ENCODE measurements around the gene MYO9B.
"Not testable (repeated sequence)": the region's sequence is repeated elsewhere in the genome, so short reads cannot be mapped to it uniquely, and the experiment has no call there.

MYO9B gene

DNA sequence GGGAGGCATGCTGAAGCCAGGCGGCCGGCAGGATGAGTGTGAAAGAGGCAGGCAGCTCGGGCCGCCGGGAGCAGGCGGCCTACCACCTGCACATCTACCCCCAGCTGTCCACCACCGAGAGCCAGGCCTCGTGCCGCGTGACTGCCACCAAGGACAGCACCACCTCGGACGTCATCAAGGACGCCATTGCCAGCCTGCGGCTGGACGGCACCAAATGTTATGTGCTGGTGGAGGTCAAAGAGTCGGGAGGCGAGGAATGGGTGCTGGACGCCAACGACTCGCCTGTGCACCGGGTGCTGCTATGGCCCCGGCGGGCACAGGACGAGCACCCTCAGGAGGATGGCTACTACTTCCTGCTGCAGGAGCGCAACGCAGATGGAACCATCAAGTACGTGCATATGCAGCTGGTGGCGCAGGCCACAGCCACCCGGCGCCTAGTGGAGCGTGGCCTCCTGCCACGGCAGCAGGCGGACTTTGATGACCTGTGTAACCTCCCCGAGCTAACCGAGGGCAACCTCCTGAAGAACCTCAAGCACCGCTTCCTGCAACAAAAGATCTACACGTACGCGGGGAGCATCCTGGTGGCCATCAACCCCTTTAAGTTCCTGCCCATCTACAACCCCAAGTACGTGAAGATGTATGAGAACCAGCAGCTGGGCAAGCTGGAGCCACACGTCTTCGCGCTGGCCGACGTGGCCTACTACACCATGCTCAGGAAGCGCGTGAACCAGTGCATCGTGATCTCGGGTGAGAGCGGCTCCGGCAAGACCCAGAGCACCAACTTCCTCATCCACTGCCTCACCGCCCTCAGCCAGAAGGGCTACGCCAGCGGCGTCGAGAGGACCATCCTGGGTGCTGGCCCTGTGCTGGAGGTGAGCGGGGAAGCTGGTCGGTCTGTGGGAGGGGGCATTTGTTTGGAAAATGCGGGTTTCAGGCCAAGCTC lies 26.4 kb downstream of the MYO9B start:
- Histone ChIP-seq H3K4me3 (ENCODE audit: low read length) (no peak overlapping the region), H2AFZ (ENCODE audit: low read depth, low read length) (no peak overlapping the region), H3K27ac (ENCODE audit: low read length) (no peak overlapping the region), H4K20me1 (ENCODE audit: insufficient read depth, low read length) (peaks cover 34% of the 10 kb centered on the region), H3K79me2 (ENCODE audit: low read length) (peaks cover 93% of the 10 kb centered on the region), H3K9ac (ENCODE audit: low read length) (no peak overlapping the region), H3K4me1 (ENCODE audit: low read length) (peaks cover 40% of the 10 kb centered on the region), H3K4me2 (ENCODE audit: low read length) (no peak overlapping the region), H3K9me3 (ENCODE audit: insufficient read depth, low read length) (peaks cover 5% of the 10 kb centered on the region; the same call in 1 of the 2 replicates), H3K27me3 (ENCODE audit: low read depth, low read length) (no peaks in the 10 kb centered on the region), H3K36me3 (replicated peaks; ENCODE audit: low read depth, low read length) (peaks cover 40% of the 10 kb centered on the region)
- TF ChIP-seq EZH2phosphoT487 (IDR thresholded peaks at IDR 0.05; ENCODE audit: low read depth): no peak
- TF ChIP-seq, protein P1, sequence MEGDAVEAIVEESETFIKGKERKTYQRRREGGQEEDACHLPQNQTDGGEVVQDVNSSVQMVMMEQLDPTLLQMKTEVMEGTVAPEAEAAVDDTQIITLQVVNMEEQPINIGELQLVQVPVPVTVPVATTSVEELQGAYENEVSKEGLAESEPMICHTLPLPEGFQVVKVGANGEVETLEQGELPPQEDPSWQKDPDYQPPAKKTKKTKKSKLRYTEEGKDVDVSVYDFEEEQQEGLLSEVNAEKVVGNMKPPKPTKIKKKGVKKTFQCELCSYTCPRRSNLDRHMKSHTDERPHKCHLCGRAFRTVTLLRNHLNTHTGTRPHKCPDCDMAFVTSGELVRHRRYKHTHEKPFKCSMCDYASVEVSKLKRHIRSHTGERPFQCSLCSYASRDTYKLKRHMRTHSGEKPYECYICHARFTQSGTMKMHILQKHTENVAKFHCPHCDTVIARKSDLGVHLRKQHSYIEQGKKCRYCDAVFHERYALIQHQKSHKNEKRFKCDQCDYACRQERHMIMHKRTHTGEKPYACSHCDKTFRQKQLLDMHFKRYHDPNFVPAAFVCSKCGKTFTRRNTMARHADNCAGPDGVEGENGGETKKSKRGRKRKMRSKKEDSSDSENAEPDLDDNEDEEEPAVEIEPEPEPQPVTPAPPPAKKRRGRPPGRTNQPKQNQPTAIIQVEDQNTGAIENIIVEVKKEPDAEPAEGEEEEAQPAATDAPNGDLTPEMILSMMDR (IDR thresholded peaks at IDR 0.05; ENCODE audit: low read depth, low read length): no peak

DNA sequence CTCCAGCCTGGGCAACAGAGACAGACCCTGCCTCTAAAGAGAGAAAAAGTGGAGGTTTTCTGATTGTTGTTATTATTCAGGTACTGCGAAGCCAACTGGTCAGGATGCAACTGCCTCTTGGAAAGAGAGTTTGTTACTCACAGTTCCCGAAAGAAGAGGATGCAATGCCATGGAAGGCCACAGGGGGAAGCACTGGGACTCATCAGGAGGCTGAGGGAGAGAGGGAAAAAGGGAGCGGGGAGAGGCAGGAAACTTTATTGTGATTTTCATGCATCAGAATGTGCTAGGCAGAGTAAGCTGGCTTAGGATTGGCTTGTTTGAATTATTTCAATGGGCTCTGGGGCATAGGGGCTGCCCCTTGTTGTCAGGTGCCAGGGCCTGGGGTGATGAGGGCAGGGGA lies 27.6 kb downstream of the MYO9B start:
- H3K36me3 ChIP-seq (replicated peaks; ENCODE audit: low read depth, low read length): peaks cover 43% of the 10 kb centered on the region

DNA sequence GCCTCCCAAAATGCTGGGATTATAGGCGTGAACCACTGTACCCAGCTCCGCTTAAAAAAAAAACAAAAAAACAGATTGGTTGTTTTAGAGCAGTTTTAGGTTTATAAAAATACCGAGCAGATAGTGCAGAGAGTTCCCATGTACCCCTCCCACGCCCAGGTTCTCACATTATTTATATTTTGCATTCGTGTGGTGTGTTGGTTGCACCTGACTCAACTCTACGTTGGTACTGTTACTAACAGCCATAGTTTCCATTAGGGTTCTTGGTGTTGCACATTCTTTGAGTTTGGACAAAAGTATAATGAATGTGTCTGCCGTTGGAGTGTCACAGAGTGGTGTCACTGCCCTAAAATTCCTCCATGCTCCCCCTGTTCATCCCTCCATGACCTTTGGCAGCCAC lies 29.1 kb downstream of the MYO9B start:
- Histone ChIP-seq H3K4me3 (ENCODE audit: low read length) (peak overlapping the region; percentile 59; the same call in 1 of the 2 replicates), H4K20me1 (ENCODE audit: insufficient read depth, low read length) (peaks cover 21% of the 10 kb centered on the region), H3K27ac (ENCODE audit: low read length) (peak overlapping the region; percentile 79), H3K79me2 (ENCODE audit: low read length) (peaks cover 86% of the 10 kb centered on the region), H3K4me1 (ENCODE audit: low read length) (peaks cover 65% of the 10 kb centered on the region), H3K27me3 (ENCODE audit: low read depth, low read length) (no peaks in the 10 kb centered on the region), H3K9ac (ENCODE audit: low read length) (peak overlapping the region; percentile 55), H2AFZ (ENCODE audit: low read depth, low read length) (no peak overlapping the region), H3K4me2 (ENCODE audit: low read length) (peak overlapping the region; percentile 79), H3K9me3 (ENCODE audit: insufficient read depth, low read length) (peaks cover 5% of the 10 kb centered on the region; the same call in 1 of the 2 replicates), H3K36me3 (replicated peaks; ENCODE audit: low read depth, low read length) (peaks cover 44% of the 10 kb centered on the region)
- TF ChIP-seq, protein P1 (IDR thresholded peaks at IDR 0.05; ENCODE audit: low read depth, low read length): no peak
- TF ChIP-seq EZH2phosphoT487 (IDR thresholded peaks at IDR 0.05; ENCODE audit: low read depth): no peak

More for the DNA sequence above, 27.6 kb downstream of the MYO9B start:
- H2AFZ ChIP-seq (ENCODE audit: low read depth, low read length): no peak overlapping the region
- peaks cover 53% of the 10 kb centered on the region for H3K4me1 ChIP-seq (ENCODE audit: low read length)
- H3K79me2 ChIP-seq (ENCODE audit: low read length): peaks cover 94% of the 10 kb centered on the region
- peaks cover 5% of the 10 kb centered on the region; the same call in 1 of the 2 replicates for H3K9me3 ChIP-seq (ENCODE audit: insufficient read depth, low read length)
- no peaks in the 10 kb centered on the region for H3K27me3 ChIP-seq (ENCODE audit: low read depth, low read length)
- H4K20me1 ChIP-seq (ENCODE audit: insufficient read depth, low read length): peaks cover 25% of the 10 kb centered on the region
- no peak overlapping the region for H3K27ac ChIP-seq (ENCODE audit: low read length)
- H3K9ac ChIP-seq (ENCODE audit: low read length): no peak overlapping the region
- TF ChIP-seq, protein P1 (IDR thresholded peaks at IDR 0.05; ENCODE audit: low read depth, low read length): peak; percentile 49
- TF ChIP-seq EZH2phosphoT487 (IDR thresholded peaks at IDR 0.05; ENCODE audit: low read depth): no peak
- no peak overlapping the region for H3K4me3 ChIP-seq (ENCODE audit: low read length)
- peak overlapping the region; percentile 13; the same call in 1 of the 2 replicates for H3K4me2 ChIP-seq (ENCODE audit: low read length)

DNA sequence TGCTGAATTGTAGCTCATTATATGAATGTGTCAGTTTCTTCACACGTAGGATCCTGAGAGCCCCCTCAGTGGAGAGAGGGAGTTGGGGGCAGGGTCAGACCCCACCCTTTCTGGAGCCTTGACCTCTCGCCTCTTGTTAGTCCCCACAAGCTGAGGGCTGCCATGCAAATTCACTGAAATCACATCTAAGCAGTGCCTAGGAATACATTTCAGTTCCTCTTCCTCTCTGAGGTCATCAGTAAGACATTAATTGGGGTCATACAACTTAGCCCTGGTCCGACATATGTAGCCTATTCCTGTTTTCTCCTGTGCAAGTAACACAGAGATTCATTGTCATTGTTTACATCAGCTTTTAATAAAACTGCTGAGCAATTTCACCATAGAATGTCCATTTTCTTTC lies 30.0 kb downstream of the MYO9B start:
- Histone ChIP-seq H4K20me1 (ENCODE audit: insufficient read depth, low read length) (peaks cover 19% of the 10 kb centered on the region), H3K27ac (ENCODE audit: low read length) (peak overlapping the region; percentile 79), H3K79me2 (ENCODE audit: low read length) (peaks cover 82% of the 10 kb centered on the region), H3K4me3 (ENCODE audit: low read length) (peak overlapping the region; percentile 59), H3K4me1 (ENCODE audit: low read length) (peaks cover 74% of the 10 kb centered on the region), H3K36me3 (replicated peaks; ENCODE audit: low read depth, low read length) (peaks cover 43% of the 10 kb centered on the region), H3K4me2 (ENCODE audit: low read length) (peak overlapping the region; percentile 79), H3K27me3 (ENCODE audit: low read depth, low read length) (no peaks in the 10 kb centered on the region), H3K9me3 (ENCODE audit: insufficient read depth, low read length) (peaks cover 5% of the 10 kb centered on the region; the same call in 1 of the 2 replicates), H3K9ac (ENCODE audit: low read length) (peak overlapping the region; percentile 55), H2AFZ (ENCODE audit: low read depth, low read length) (no peak overlapping the region)
- TF ChIP-seq, protein P1 (IDR thresholded peaks at IDR 0.05; ENCODE audit: low read depth, low read length): no peak
- TF ChIP-seq EZH2phosphoT487 (IDR thresholded peaks at IDR 0.05; ENCODE audit: low read depth): no peak

DNA sequence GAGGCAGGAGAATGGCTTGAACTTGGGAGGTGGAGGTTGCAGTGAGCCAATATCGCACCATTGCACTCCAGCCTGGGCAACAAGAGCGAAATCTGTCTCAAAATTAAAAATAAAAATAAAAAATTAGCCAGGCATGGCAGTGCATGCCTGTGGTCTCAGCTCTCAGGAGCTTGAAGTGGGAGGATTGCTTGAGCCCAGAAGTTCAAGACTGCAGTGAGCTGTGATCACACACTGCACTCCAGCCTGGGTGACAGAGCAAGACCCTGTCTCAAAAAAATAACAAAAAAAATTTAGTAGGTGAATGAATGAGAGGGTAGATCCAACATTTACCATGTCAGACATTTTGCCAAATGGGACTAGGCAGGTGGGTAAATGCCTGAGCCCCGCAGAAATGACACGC lies 31.4 kb downstream of the MYO9B start:
- H3K9me3 ChIP-seq (ENCODE audit: insufficient read depth, low read length); H3K27me3 ChIP-seq (ENCODE audit: low read depth, low read length); H2AFZ ChIP-seq (ENCODE audit: low read depth, low read length); H3K4me3 ChIP-seq (ENCODE audit: low read length): not testable (repeated sequence)
- peak overlapping the region; percentile 52 for H3K27ac ChIP-seq (ENCODE audit: low read length)
- peaks cover 80% of the 10 kb centered on the region for H3K79me2 ChIP-seq (ENCODE audit: low read length)
- H3K36me3 ChIP-seq (replicated peaks; ENCODE audit: low read depth, low read length): peaks cover 45% of the 10 kb centered on the region
- peaks cover 18% of the 10 kb centered on the region for H4K20me1 ChIP-seq (ENCODE audit: insufficient read depth, low read length)
- H3K4me1 ChIP-seq (ENCODE audit: low read length): peaks cover 80% of the 10 kb centered on the region
- H3K4me2 ChIP-seq (ENCODE audit: low read length): peak overlapping the region; percentile 21
- H3K9ac ChIP-seq (ENCODE audit: low read length): peak overlapping the region; percentile 26; the same call in 1 of the 2 replicates

Measured in OCI-LY3 (cell line).